DMS53 treated with DMSO at 0.1 percent for 48 hours (cell line): ENCODE results near the gene ARHGAP22.

Experiments
- DNase-seq: peaks from one replicate; lab custom pipeline; 2025; ENCODE audit not compliant: unreplicated experiment; lab: John Stamatoyannopoulos, UW

The ARHGAP22 gene

DNA sequence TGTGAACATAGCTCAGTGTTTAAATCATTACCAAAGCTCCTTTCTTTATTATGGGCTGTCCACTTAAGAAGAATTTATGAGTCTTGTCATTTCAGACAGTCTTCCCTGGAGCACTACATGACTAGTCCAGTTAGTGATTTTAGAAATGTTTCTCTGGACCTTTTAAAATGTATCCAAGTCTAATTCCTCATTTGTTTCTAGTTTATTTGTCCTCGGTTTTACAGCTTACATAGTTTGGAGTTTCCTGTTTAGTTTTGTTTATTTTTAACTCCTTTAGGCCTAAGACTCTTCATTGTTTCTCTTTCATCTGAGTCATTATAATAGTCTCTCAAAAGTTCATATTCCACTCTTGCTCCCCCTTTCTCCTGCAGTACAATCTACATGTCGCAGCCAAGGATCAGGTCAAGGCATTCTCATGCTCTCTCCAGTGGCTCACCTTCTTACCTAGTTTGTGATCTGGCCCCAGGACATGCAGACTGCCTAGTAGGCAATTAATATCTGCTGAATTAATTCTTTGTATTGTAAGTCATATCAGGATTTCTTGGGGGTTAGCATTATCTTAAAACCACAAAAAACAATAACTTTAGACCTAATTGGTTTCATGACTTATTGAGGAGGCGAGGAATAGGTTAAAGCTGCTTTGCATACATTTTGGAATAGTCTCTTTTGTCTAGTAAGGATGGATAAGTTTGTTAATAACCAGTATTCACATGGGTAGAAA, 204.6 kb downstream of the ARHGAP22 start:
- no peak for DNase-seq

DNA sequence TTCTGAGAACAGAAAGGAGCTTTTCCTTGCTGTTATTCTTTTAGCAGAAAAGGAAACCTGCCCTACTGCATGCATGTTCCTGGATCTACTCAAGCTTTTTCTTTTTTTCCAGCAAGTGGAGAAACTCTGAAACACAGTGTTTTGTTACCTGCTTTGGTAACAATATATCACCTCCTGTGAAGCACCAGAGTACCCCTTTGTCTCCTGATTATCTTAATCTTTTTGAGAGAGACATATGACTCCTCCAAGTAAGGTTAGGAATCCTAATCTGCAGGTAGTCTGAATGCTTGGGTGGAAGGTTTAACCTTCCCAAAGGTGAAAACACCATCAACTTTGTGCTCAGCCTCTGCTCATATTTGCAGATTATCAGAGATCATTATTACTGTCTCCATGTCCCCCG, 205.3 kb downstream of the ARHGAP22 start:
- DNase-seq = no peak

DNA sequence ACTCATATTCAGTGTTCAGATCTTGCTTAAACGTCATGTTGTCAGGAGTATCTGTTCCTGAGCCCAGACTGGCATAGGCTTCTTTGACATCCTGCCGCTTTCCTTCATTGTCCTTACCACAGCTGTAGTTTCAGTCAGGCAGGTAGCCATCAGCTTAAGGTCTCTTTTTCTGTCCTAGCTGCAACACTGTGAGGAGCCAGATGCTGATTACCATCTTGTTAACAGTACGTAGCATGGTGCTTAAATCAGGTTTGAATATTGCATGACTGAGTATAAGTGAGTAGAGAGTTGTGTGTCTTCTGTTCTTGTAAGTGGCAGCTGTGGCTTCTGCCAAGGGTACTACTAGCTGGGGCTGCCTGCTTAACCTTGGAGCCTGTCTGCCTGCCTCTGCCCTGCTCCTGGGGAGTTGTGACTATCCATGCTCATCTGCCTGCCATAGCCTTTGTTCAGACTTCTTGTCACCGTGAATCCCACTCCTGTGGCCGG, 205.8 kb downstream of the ARHGAP22 start:
- DNase-seq = no peak

DNA sequence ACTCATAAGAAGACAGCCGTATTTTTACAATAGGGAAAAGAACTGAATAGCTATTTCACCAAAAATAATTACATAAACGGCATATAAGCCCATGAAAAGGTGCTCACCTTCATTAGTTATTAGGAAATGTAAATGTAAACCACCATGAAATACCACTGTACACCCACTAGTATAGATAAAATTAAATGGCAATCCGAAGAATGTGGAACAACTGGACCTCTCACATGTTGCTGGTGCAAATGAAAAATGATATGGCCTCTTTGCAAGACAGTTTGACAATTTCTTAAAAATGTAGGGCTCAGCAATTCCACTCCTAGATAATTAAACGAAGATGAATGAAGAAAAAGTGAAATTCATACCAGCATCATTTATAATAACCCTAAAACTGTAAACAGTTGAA, 206.6 kb downstream of the ARHGAP22 start:
- DNase-seq = no peak
